Activated T-cell treated with anti-CD3 and anti-CD28 coated beads, Interleukin-2, amount 50 U/mL, for 1 hour (primary cell): ENCODE measurements around the gene MAPK12.
A peak's percentile ranks its signal among the peaks of the same experiment; 100 is the strongest.

Experiments used
- DNase-seq: peaks from one replicate; pipeline ENCODE4 v3.0.0-alpha.2; 2020

MAPK12 gene

DNA sequence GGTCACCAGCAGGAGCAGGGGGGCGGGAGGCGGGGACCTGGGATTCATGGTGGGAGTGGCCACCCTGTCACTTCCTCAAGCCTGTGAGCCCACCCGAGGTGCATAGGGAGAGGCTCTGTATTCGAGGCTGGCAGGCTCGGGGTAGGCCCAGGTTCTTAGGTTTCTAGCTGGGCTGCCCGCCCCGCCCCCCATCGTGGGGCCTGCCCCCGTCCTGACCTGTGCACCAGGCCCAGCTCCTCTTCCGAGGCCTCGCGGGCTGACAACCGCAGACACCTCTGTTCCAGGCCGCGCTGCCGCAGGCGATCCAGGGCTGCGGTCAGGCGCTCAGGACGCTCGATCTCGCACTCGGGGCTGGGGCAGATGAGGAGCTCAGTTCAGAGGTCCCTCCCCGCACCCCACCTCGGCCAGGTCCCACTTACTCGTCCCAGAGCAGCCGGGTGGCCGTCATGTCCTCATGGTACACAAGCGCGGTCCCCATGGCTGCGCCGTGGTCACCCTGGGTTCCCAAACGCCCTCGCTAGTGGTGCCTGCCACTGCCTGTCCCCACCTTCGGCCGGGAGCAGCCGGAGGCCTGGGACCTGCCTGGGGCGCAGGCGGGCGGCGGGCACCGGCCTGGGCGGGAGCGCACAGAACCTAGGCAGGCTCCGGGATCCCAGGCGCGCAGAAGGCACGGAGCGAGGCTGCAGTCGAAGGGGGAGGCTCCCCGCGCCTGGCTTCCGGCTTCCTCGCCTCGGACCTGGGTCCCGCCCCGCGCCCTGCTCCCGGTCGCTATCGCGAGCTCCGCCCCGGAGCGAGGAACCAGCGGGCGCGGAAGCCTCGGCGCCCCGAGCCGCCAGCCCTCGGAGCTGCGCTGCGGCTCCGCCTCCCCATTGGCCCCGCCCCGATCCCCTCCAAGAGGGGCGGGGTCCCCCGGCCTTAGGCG is 10.7 kb downstream of the MAPK12 start, which contains the start of gene HDAC10:
TSS of gene HDAC10 (minus strand) at position 711 of the 922 bp plus-strand sequence. CDS start at position 478, 233 bp downstream.
- DNase-seq: peak; percentile 80

DNA sequence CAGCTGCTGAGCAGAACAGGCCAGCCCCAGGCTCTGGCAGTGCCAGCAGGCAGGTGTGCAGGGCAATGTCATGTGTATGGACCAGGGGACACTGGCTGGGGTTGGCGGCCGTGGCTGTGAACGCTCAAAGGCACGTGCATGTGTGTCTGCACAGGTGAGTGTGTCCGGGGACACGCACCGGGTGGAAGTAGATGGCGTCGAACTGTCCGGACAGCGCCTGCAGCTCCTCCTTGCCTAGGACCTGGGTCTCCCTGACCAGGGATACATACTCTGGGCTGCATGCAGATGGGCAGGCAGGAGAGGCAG is 11.3 kb downstream of the MAPK12 start:
- no peak for DNase-seq

DNA sequence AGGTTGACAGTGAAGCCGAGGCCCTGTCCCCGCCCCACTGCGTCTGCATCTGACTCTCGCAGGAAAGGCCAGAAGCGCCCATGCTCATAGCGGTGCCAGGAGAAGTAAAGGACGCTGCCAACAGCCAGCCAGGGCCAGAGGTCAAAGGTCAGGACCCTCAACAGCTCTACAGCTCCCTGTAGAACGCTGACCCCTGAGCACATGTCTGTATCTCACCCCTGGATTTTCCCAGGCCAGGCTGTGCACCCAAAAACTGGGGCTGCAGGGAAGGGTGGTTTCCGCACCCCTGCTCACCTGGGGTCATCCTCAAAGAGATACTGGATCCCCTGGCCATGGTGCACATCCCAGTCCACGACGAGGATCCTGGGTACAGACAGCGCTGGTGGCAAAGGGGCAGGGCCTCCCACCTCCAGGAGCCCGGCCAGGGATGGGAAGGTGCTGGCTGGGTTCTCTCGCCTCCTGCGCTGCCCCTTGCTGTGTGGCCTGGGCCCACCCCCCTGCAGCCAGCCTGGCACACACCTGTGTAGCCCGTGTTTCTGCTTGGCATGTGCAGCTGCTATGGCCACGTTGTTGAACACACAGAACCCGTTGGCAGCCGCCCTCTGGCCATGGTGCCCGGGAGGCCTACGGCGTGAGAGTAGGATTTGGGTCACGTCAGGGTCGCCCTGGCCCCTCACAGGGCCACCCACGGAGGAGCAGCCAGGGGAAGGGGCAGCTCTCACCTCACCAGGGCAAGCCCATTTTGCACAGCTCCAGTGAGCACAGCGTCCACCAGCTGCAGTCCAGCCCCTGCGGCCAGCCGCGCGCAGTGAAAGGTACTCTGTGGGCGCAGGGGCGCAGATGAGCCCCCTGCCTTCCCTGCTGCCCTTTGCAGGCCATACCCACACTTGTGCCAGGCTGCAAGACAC is 11.9 kb downstream of the MAPK12 start:
- no peak for DNase-seq

DNA sequence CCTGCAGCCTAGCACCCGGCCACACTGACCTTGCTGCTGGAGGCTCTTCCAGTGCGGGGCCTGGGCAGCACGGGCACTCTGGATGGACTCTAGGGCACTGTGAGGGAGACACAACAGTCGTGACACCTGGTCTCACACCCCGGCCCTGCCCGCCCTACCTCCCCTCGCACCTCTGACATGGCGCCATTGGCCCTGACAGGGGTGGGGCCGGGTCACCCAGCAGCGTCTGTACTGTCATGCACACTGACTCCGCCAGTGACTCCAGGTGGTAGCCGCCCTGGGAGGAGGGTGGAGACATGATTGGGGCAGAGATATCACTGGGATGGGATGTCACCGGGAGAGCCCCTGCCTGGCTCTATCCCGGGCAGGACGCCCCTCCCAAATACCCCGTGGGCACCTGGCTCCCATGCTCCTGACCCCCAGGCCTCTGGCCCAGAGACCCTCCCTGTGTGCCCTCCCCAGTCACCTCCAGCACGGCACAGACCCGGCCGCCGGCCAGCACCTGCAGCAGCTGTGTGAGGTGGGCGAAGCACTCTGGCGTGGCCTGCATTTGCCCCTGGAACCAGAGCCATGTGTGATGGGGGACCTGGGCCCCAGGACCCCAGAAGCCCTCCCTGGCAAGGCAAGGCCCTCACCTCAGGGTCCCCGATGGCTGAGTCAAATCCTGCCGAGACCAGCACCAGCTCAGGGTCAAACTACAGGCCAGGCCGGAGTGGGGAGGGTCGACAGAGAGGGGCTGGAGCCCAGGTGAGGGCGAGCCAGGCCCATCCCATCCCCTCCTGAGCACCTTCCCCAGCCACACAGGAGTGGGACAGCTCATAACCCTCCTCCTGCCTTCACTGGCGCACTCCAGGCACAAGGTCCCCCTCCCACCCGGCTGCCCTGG is 13.0 kb downstream of the MAPK12 start:
- no peak for DNase-seq

DNA sequence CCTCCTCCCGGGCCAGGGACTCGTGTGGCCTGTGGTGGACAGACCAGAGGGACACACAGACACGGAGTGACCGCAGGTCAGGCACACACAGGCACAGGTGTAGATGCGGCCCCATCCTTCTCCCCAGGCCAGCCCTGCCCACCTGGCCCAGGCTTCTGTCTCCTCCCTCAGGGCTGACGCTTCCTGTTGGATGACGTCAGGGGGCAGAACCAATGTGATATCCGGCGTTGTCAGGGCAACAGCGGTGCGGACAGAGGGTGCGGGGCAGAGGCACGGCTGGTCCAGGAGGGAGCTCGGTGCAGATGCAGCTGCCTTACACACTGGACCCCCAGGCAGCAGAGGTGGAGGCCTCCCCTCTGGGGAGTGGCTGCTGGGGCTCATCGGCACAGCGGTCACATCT is 13.7 kb downstream of the MAPK12 start:
- peak; percentile 54 for DNase-seq

DNA sequence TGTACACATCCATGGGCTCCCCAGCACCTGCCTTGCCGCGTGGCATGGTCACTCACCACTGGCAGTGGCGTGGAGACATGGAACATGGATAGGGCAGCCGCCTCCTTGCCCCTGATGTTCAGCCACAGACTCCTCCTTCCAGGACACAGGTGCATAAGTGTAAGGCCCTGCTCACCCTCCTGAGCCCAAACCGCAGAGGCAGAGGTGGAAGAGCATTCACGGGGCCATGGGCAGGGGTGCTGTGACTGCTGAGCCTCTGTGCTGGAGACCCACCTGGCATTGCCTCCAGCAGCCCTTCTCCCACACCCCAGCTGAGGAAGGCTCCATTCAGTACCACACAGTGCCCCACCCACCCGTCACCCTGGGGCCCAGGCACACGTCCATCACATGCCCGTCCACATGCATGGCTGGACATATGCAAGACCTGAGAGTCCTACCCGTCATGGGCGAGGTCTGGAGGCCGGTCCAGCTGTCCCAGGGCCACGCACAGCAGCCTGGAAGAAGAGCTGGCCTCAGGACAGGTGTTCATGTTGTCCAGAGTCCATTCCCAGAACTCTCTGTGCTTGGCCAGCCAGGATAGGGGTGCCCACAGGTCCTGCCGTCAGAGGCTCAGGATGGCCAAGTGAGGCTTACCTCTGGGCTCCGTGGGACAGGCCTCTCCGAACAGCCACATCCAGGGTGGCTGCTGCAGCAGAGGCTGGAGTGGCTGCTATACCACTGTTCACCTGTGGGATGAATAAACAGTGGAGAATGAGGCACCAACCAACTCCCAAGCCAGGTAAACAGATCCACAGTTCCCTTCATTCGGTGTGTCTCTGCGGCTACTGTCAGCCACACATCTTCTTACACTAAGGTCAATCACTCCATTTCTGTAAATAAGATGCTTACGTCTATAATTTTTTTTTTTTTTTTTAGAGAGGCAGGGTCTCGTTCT is 15.0 kb downstream of the MAPK12 start:
- DNase-seq: no peak

- no peak for DNase-seq
These were observed 16.0 kb downstream of the MAPK12 start for GRCh38 chr22:50245214-50246072.

DNA sequence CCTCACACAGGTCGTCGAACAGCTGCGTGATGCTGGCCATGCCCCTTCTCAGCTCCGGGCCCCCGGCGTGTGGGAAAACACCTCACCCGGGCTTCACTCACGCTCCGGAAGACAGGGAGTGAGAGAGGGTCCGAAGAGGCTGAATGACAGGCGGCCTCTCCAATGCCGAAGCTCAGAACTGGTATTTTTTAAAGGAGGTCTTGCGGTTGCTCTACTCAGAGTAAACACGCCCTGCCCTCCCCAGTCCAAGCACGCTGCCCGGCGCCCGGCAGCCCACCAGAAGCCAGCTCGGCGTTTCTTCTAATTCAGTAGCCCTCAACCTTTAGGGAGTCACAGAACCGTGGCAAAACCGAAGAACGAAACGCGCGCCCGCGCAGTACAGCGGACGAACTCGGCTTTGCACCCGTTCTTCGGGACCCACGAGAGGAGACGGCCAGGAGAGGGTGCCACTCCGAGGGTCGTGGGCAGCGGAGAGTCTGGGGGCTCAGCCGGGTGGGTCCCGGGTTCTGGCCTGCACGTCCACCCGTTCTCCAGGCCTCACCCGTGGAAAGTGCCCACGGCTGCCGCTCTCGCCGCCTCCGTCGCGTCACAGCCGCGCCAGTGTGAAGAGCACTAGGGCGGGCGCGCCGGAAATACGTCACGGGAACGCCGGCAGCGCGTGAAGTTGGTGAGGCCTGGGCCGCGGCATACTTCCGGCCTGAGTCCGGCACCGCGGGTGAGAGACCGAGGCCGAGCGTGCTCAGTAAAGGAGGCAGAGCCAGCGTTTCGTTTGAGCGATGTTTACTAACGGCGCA is 16.9 kb downstream of the MAPK12 start, which contains the start of gene TUBGCP6:
TSS of gene TUBGCP6 (minus strand) at position 604 of the 794 bp plus-strand sequence. CDS start at position 40, 564 bp downstream.
- DNase-seq: peak; percentile 91

DNA sequence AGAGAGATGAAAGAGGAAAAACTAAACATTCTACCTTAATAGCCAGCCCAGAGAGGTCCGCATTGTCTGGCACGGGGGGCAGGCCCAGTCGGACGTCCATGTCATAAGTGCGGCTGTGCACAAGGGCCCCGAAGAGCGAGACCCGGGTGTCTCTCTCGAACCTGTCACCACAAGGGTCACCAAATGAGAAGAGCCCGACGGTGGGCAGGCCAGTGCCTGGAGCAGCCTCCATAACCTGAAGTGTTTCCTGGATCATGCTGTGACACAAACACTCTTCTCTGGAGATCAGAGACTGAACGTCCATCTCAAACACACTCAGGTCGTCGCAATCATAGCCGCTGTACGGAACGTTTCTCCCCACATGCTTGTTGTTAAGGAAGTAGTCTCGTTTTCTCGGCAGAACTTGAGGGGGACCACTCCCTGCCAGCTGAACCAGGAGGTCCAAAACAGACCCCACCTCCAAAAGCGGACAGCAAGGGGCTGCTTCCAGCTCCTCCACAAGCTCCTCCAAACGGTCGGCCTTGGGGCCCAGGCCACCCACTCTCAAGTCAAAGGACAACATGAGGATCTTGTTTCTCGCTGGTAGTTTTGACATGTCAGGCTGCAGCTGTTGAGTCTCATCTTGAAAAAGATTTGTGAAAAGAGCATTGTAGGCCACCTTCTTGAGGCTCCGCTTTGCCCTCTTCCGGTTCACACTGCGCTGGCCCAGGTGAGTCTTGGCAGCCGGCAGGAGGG is 17.6 kb downstream of the MAPK12 start:
- DNase-seq: no peak

GRCh38 chr22:50242406-50242949 is 19.0 kb downstream of the MAPK12 start:
- DNase-seq: no peak

DNA sequence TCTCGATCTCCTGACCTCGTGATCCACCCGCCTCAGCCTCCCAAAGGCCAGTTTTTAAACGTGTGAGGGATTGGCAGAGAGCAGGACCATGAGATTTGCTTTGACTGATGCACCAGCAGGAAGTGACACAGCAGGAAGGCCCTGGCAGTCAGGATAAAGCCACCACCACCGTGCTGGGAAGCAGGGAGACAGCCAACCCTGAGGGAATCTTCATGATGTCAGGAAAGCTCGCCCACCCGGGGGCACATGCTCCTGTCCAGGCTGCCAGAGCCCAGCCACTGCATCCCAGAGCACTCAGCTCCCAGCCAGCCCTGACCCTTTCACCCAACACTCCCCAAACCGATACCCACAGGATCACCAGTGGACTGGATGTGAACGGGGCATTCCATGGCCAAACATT is 22.7 kb downstream of the MAPK12 start:
- DNase-seq: no peak

DNA sequence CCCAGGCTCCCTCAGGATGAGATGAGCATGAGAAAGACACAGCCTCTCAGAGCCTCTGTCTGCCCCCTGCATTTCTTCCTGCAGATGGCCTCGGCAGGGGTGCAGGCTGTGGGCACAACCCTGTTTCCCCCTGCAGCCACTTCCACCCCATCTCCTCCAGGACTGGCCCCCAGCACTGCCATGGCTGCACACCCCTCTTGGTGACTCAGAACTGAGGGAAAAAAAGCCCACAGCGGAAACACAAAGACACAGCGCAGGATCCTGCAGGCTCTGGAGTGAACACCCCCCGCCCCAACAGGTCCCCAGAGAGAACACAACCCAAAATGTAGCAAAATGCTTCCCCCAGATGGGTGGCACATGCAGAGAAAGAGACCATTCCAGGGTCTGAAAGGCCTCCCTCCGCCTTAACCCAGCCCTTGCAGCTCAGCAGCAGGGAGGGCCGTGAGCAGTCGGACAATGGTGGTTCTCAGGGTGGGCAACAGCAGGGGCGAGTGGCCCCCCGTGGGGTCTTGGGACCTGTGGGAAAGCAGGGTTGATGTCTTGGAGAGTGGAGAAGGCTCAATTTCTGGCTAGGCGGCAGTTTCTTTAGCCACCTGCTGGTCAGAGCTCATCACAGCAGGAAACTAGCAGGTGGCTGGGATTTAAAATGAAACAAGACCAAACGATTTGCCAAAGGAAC is 24.6 kb downstream of the MAPK12 start:
- no peak for DNase-seq

GRCh38 chr22:50233223-50233622 is 28.3 kb downstream of the MAPK12 start:
- DNase-seq: no peak

DNA sequence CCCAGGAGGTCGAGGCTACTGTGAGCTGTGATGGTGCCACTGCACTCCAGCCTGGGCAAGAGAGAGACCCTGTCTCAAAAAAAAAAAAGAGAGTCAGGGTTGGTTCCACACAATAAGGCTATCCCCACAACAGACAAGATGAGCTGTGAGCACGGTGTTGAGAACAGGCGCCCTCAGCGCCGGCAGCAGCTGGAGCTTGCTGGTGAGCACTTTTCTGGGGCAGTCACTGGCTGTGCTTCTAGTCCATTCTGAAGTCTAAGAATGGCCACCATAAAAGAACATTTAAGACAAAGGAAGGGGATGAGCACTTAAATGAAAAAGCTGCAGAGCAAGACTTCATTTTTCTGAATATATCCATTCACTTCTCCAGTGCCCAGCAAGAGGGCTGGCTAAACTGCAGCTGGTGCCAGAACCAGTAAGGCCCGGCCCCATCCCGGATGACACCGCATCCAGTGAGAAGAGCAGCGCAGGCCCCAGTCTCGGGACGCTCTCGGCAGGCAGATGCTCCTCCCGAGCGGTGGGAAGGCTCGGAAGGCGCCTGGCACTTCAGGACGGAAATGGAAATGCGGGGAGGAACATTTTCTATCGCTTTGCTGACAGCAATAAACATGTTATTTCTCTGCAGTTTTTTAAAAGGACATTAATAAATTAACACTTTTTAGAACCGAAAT is 28.9 kb downstream of the MAPK12 start:
- DNase-seq: no peak

DNA sequence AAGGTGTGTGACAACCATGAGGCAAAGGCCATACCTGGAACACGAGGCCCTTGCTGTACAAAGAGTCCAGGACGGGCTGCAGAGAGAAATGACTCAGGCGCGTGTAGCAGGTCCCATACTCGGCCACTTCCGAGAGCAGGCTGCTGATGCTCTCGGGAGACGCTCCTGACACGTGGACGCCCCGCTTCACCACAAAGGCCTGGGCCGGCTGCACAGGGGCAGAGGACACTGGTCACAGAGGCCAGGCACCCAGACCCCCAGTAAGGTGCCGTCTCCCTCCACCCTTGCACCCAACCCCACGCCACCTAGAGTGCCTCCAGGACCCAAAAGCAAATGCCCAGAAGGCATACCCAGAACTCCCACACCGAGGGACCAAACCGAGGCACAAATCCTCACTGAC is 32.1 kb downstream of the MAPK12 start:
- DNase-seq: no peak

DNA sequence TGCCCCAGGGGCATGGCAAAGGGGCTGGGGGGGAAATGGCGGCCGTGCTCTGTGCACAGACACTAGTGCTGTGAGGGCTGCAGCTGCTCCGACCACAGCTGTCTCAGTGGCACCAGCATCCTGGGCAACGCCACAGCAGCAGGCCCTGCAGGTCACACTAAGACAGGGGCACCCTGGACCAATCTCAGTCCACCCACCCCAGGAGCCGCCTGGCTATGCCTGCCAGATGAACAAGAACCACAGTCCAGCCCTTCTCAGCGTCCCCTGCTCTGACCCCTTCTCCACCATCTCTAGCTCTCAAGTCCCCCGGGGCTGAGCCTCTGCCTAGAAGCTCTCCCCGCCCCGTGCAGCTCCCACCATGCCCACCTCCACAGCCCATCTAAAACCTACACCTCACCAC is 33.1 kb downstream of the MAPK12 start:
- DNase-seq: no peak

DNA sequence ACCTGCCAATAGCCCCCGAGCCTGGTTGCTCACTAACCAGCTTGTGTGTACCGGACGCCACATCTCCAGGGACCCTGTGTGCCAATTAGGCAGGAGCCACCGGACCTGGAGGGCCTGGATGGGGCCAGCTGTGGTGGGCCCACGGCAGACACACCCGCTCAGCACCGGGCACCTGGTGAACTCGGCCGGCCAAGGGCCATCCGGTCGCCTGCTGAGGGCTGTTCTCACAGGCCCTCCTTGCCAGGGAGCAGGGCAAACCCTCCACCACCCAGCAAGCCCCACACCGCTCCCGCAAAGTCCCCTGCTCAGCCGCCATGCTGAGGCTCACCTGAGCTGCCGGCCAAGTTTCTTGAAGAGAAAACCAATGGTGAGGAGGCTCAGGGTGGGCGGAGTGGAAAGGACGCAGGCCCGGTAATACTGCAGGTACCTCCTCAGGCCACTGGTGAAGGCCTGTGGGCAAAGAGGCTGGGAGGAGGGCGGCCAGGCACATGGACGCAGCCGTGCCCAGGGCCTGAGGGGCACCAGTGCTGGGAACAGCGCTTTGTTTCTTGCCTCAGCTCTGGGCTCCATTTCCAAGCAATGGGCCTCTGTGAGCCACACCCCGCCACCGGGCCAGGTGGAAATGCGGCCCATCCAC is 33.8 kb downstream of the MAPK12 start:
- DNase-seq: no peak
